Effector memory CD8-positive, alpha-beta T cell (primary cell): ENCODE measurements around the gene ACAD8.
A peak's percentile ranks its signal among the peaks of the same experiment; 100 is the strongest.

Source experiments
- ATAC-seq: fragments of 150-1000 bp; cut with Tn5 transposase; replicated peaks from 2 replicates; pipeline ENCODE4 v1.10.0; 2021; ENCODE audit warnings: mild to moderate bottlenecking, moderate library complexity
- DNase-seq, 3 experiments: peaks; one replicate each; pipeline ENCODE4 v3.0.0; 2021
- H3K27ac Mint-ChIP-seq, 2 donors: one replicate each; pipeline ENCODE4 v1.8.0; 2022; ENCODE audit warnings: mild to moderate bottlenecking in 2 of 2, mixed read lengths in 2 of 2, moderate library complexity in 2 of 2
- H3K27me3 Mint-ChIP-seq, 2 donors: one replicate each; pipeline ENCODE4 v1.8.0; 2022; ENCODE audit warnings: mixed read lengths in 2 of 2
- H3K36me3 Mint-ChIP-seq: one replicate; pipeline ENCODE4 v1.8.0; 2022; ENCODE audit warnings: mild to moderate bottlenecking, moderate library complexity, mixed read lengths; ENCODE audit not compliant: insufficient read depth
- H3K4me1 Mint-ChIP-seq, 2 donors: one replicate each; pipeline ENCODE4 v1.8.0; 2022; ENCODE audit warnings: low read depth in 2 of 2, mixed read lengths in 2 of 2
- H3K4me3 Mint-ChIP-seq, 2 donors: one replicate each; pipeline ENCODE4 v1.8.0; 2022; ENCODE audit warnings: mild to moderate bottlenecking in 2 of 2, mixed read lengths in 2 of 2, moderate library complexity in 2 of 2
- H3K9me3 Mint-ChIP-seq, 2 donors: one replicate each; pipeline ENCODE4 v1.8.0; 2022; ENCODE audit warnings: mixed read lengths in 2 of 2

Gene ACAD8

GRCh38 chr11:134264966-134265764 lies 11.8 kb downstream of the ACAD8 start:
- no peak for DNase-seq
- H3K9me3 Mint-ChIP-seq = no peaks in the 10 kb centered on the region
- H3K4me3 Mint-ChIP-seq = no peak overlapping the region
- peaks cover 11 to 14% of the 10 kb centered on the region in 2 donors for H3K4me1 Mint-ChIP-seq
- ATAC-seq = no peak
- H3K36me3 Mint-ChIP-seq = peaks cover 18% of the 10 kb centered on the region
- peak overlapping the region in 1 of 2 donors; percentile 49 for H3K27ac Mint-ChIP-seq
- H3K27me3 Mint-ChIP-seq = no peaks in the 10 kb centered on the region

DNA sequence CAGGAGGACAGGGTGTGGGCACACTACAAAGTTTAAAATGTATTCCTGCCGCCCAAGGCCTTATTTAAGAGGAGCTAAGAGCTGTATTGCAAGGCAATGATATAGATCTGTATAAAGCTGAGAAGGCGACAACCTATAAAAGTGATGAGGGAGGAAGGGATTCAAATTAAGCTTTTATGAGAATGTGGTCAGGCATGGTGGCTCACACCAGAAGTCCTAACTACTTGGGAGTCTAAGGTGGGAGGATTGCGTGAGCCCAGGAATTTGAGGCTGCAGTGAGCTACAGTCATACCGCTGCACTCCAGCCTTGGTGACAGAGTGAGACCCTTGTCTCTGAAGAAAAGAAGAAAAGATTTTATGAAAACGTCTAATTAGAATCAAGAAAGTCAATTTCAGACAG lies 13.1 kb downstream of the ACAD8 start:
- DNase-seq (no peak), ATAC-seq (no peak)
- H3K4me1 Mint-ChIP-seq = peaks cover 22 to 24% of the 10 kb centered on the region in 2 donors
- peak overlapping the region in 1 of 2 donors; percentile 19 for H3K27ac Mint-ChIP-seq
- H3K9me3 Mint-ChIP-seq = no peaks in the 10 kb centered on the region
- H3K4me3 Mint-ChIP-seq = no peak overlapping the region
- peaks cover 22% of the 10 kb centered on the region for H3K36me3 Mint-ChIP-seq
- H3K27me3 Mint-ChIP-seq = peaks cover 0 to 4% of the 10 kb centered on the region in 2 donors

- Mint-ChIP-seq H3K4me3 (no peak overlapping the region), H3K27ac (peak overlapping the region in 1 of 2 donors; percentile 19), H3K36me3 (peaks cover 18% of the 10 kb centered on the region), H3K4me1 (peaks cover 21 to 23% of the 10 kb centered on the region in 2 donors), H3K9me3 (no peaks in the 10 kb centered on the region), H3K27me3 (peaks cover 0 to 8% of the 10 kb centered on the region in 2 donors)
- ATAC-seq (no peak), DNase-seq (no peak)
These were observed 13.5 kb downstream of the ACAD8 start for GRCh38 chr11:134266841-134267251.

DNA sequence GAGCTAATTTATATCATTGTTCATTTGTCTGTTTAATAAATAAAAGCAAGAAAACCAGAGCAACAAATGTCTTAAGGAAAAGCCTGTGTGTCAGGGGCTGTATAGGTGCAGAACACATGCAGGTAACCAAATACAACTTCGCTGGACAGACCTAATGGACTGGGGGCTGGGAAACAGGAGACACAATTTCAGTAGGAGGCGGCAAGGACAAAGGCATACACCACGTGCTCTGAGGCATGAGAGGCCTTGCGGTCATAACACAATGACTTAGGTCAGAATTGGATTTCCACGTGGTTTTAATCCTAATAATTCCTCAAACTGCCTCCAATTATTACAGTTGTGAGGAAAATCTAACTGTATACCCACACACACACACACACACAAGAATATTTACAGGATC lies 14.1 kb downstream of the ACAD8 start:
- H3K27ac Mint-ChIP-seq = no peak overlapping the region
- no peaks in the 10 kb centered on the region for H3K9me3 Mint-ChIP-seq
- DNase-seq = no peak
- H3K36me3 Mint-ChIP-seq = peaks cover 14% of the 10 kb centered on the region
- H3K4me1 Mint-ChIP-seq = peaks cover 19 to 21% of the 10 kb centered on the region in 2 donors
- peaks cover 0 to 12% of the 10 kb centered on the region in 2 donors for H3K27me3 Mint-ChIP-seq
- no peak overlapping the region for H3K4me3 Mint-ChIP-seq
- no peak for ATAC-seq

- Mint-ChIP-seq H3K27me3 (peaks cover 0 to 17% of the 10 kb centered on the region in 2 donors), H3K9me3 (no peaks in the 10 kb centered on the region), H3K4me1 (peaks cover 21% of the 10 kb centered on the region in 2 donors), H3K4me3 (no peak overlapping the region), H3K27ac (peak overlapping the region in 1 of 2 donors; percentile 7), H3K36me3 (peaks cover 14% of the 10 kb centered on the region)
- no peak for DNase-seq
- ATAC-seq = no peak
These were observed 14.6 kb downstream of the ACAD8 start for GRCh38 chr11:134267966-134268365.

- Mint-ChIP-seq H3K4me1 (peaks cover 24 to 31% of the 10 kb centered on the region in 2 donors), H3K27ac (peak overlapping the region in 1 of 2 donors; percentile 67), H3K27me3 (peaks cover 0 to 17% of the 10 kb centered on the region in 2 donors), H3K36me3 (peaks cover 6% of the 10 kb centered on the region), H3K9me3 (no peaks in the 10 kb centered on the region), H3K4me3 (peak overlapping the region; percentile 53 to 63)
- ATAC-seq = peak; percentile 69
- peak in 2 of 3 experiments; percentile 6 to 11 for DNase-seq
These were observed 16.9 kb downstream of the ACAD8 start for GRCh38 chr11:134270250-134270714.

DNA sequence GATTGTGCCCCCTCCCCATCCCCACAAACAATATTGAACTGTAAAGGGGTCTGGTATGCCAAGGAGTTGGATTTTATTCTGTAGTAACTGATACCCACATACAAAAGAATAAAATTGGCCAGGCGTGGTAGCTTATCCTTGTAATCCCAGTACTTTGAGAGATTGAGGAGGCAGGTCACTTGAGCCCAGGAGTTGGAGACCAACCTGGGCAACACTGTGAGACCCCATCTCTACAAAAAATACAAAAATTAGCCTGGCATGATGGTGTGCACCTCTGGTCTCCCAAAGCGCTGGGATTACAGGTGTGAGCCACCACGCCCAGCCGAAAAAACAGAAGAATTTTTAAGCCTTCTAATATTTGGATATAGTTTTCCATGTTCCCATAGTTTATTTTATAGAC lies 18.6 kb downstream of the ACAD8 start:
- Mint-ChIP-seq H3K27ac (no peak overlapping the region), H3K4me3 (no peak overlapping the region), H3K27me3 (peaks cover 0 to 18% of the 10 kb centered on the region in 2 donors), H3K4me1 (peaks cover 28 to 38% of the 10 kb centered on the region in 2 donors), H3K36me3 (peaks cover 6% of the 10 kb centered on the region), H3K9me3 (no peaks in the 10 kb centered on the region)
- ATAC-seq (no peak), DNase-seq (no peak)

GRCh38 chr11:134272381-134273316 lies 19.3 kb downstream of the ACAD8 start:
- Mint-ChIP-seq H3K9me3 (no peaks in the 10 kb centered on the region), H3K4me3 (no peak overlapping the region), H3K36me3 (peaks cover 6% of the 10 kb centered on the region), H3K27ac (no peak overlapping the region), H3K27me3 (peaks cover 0 to 25% of the 10 kb centered on the region in 2 donors), H3K4me1 (peaks cover 31 to 41% of the 10 kb centered on the region in 2 donors)
- no peak for ATAC-seq
- DNase-seq = no peak

- Mint-ChIP-seq H3K36me3 (peaks cover 6% of the 10 kb centered on the region), H3K27ac (no peak overlapping the region)
- no peak for DNase-seq
These were observed 19.9 kb downstream of the ACAD8 start for GRCh38 chr11:134273317-134273712.

DNA sequence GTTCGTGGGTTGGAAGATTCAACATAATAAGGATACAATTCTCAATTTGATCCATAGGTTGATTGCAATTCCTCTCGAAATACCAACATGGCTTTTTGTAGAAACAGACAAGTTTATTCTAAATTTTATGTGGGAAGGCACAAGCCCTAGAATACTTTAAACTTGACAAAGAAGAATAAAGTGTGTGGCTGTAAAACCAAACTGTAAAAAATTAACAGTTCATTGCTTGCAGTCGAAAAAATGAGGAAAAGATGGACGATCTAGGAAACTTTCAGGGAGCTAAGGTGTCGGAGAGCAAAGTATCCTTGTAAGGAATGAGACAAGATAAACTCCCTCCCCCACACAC lies 21.8 kb downstream of the ACAD8 start:
- Mint-ChIP-seq H3K9me3 (no peaks in the 10 kb centered on the region), H3K27ac (peak overlapping the region; percentile 76 to 77), H3K4me1 (peaks cover 24 to 30% of the 10 kb centered on the region in 2 donors), H3K36me3 (peaks cover 4% of the 10 kb centered on the region), H3K4me3 (peak overlapping the region; percentile 95 to 96), H3K27me3 (peaks cover 0 to 25% of the 10 kb centered on the region in 2 donors)
- DNase-seq (no peak), ATAC-seq (no peak)

More at GRCh38 chr11:134273317-134273712, 19.9 kb downstream of the ACAD8 start:
- no peak overlapping the region for H3K4me3 Mint-ChIP-seq
- peaks cover 0 to 25% of the 10 kb centered on the region in 2 donors for H3K27me3 Mint-ChIP-seq
- H3K9me3 Mint-ChIP-seq = no peaks in the 10 kb centered on the region
- peaks cover 31 to 38% of the 10 kb centered on the region in 2 donors for H3K4me1 Mint-ChIP-seq
- no peak for ATAC-seq

GRCh38 chr11:134275534-134276395 lies 22.4 kb downstream of the ACAD8 start, which contains the start of gene GLB1L3:
Gene GLB1L3 (plus strand): TSS chr11:134276379. CDS start chr11:134276741, 362 bp downstream.
- peak within 1 kb of the TSS; percentile 95 to 96 for H3K4me3 Mint-ChIP-seq
- peak within 1 kb of the TSS; percentile 76 to 77 for H3K27ac Mint-ChIP-seq
- no peaks in the 10 kb centered on the region for H3K9me3 Mint-ChIP-seq
- peak; percentile 71 to 77 (median 75) for DNase-seq
- peak; percentile 93 for ATAC-seq
- no peaks in the 10 kb centered on the region for H3K36me3 Mint-ChIP-seq
- H3K4me1 Mint-ChIP-seq = peaks cover 18 to 24% of the 10 kb centered on the region in 2 donors
- H3K27me3 Mint-ChIP-seq = peaks cover 0 to 31% of the 10 kb centered on the region in 2 donors

DNA sequence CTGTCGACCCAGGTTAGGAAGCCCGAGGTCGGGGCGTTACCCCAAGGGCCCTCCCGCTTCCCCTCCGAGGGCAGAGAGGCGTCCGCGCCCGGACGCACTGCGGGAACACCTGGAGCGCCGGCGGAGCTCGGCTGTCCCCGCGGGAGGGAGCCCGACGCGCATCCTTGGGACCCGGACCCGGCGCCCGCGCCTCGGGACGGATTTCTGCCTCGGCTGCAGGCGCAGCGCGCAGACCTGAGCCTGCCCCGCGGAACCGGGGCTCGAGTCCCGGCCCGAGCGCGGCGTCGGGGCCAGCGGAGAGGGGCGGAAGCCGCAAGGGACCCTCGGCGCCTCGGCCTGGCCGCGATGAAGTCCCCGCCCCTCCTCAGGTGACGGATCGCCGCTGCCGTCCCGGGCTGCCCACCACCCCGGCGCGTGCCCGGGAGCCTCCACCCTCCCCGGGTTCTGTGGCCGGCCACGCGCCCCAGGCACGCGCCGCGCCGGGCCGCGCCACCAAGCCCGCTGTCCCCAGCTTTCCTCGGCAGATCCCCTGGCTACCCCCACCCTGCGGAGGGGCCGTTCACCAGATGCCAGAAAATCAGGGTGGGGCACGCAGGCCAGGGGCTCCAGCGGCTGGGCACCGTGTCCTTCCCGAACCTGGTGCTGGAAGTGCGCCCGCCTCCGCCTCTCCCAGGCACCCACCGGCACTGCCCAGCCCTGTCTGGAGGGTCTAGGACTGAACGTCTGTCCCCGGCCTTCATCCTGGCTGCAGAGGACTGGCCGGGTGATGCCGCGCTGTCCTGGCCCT lies 23.2 kb downstream of the ACAD8 start:
- no peaks in the 10 kb centered on the region for H3K36me3 Mint-ChIP-seq

More for the DNA sequence above, 23.2 kb downstream of the ACAD8 start:
- peak overlapping the region; percentile 95 to 96 for H3K4me3 Mint-ChIP-seq
- peak overlapping the region; percentile 76 to 77 for H3K27ac Mint-ChIP-seq
- no peaks in the 10 kb centered on the region for H3K9me3 Mint-ChIP-seq
- DNase-seq = no peak
- peak; percentile 11 for ATAC-seq
- H3K4me1 Mint-ChIP-seq = peaks cover 10 to 22% of the 10 kb centered on the region in 2 donors
- H3K27me3 Mint-ChIP-seq = peaks cover 0 to 26% of the 10 kb centered on the region in 2 donors
